ENCODE data around the gene SPATA3. TPM values are rescaled to one million over a fixed set of nuclear protein-coding genes. Genes with fewer than 3 reads are reported as not detected.

The SPATA3 gene
- polyA plus RNA-seq, 3 donors = not detected

GRCh38 chr2:230968921-230969658 lies 26.8 kb upstream of the SPATA3 start:
- Histone ChIP-seq H3K9ac (ENCODE audit: insufficient read depth, low read length, poor library complexity, severe bottlenecking) (no peak overlapping the region), H3K9me3 (replicated peaks in 1 of 2; ENCODE audit: control insufficient read depth in 1 of 2, insufficient read depth in 1 of 2, low read length in 2 of 2) (no peaks in the 10 kb centered on the region), H3K4me1 (ENCODE audit: control insufficient read depth in 1 of 2, insufficient read depth in 2 of 2, low read length in 2 of 2) (no peaks in the 10 kb centered on the region), H3K79me2 (ENCODE audit: insufficient read depth, low read length) (no peaks in the 10 kb centered on the region), H2AFZ (ENCODE audit: insufficient read depth, low read depth, low read length, poor library complexity, severe bottlenecking) (no peak overlapping the region), H4K20me1 (ENCODE audit: insufficient read depth, low read length) (no peaks in the 10 kb centered on the region), H3K27ac (ENCODE audit: low read depth in 1 of 2, low read length in 2 of 2) (no peak overlapping the region), H3K4me2 (replicated peaks; ENCODE audit: extremely low read depth, low read length, poor library complexity, severe bottlenecking) (no peak overlapping the region), H3K36me3 (replicated peaks in 1 of 2; ENCODE audit: control insufficient read depth in 1 of 2, insufficient read depth in 2 of 2, low read length in 2 of 2) (no peaks in the 10 kb centered on the region), H3K4me3 (replicated peaks in 1 of 3; ENCODE audit: low read depth in 2 of 3, low read length in 3 of 3) (no peak overlapping the region), H3K27me3 (ENCODE audit: control insufficient read depth in 2 of 2, insufficient read depth in 2 of 2, low read length in 2 of 2) (no peaks in the 10 kb centered on the region)
- peaks cover 0 to 2% (median 0%) of the 10 kb centered on the region in 7 donors for H3K9me3 Mint-ChIP-seq
- peak overlapping the region in 1 of 7 donors; percentile 68 for H3K27ac Mint-ChIP-seq
- no peaks in the 10 kb centered on the region for H3K36me3 Mint-ChIP-seq
- TF ChIP-seq CTCF (IDR thresholded peaks at IDR 0.05) = no peak
- WGBS (ENCODE audit: insufficient coverage) = 97% methylated on average over 8 of the region's 16 CpGs
- peaks cover 0 to 1% (median 0%) of the 10 kb centered on the region in 3 donors for H3K27me3 Mint-ChIP-seq (ENCODE audit: low read depth in 3 of 3)
- DNase-seq = no peak
- H3K4me1 Mint-ChIP-seq = peaks cover 8% of the 10 kb centered on the region
- intact Hi-C loops (cut with micrococcal nuclease) = no loop called here
- H3K4me3 Mint-ChIP-seq = peak overlapping the region in 1 of 2 donors; percentile 56

- DNase-seq = no peak
- Histone ChIP-seq H3K4me2 (replicated peaks; ENCODE audit: extremely low read depth, low read length, poor library complexity, severe bottlenecking) (no peak overlapping the region), H2AFZ (ENCODE audit: insufficient read depth, low read depth, low read length, poor library complexity, severe bottlenecking) (no peak overlapping the region), H3K9ac (ENCODE audit: insufficient read depth, low read length, poor library complexity, severe bottlenecking) (no peak overlapping the region), H3K27me3 (ENCODE audit: control insufficient read depth in 2 of 2, insufficient read depth in 2 of 2, low read length in 2 of 2) (no peaks in the 10 kb centered on the region), H4K20me1 (ENCODE audit: insufficient read depth, low read length) (no peaks in the 10 kb centered on the region), H3K36me3 (replicated peaks in 1 of 2; ENCODE audit: control insufficient read depth in 1 of 2, insufficient read depth in 2 of 2, low read length in 2 of 2) (no peaks in the 10 kb centered on the region), H3K79me2 (ENCODE audit: insufficient read depth, low read length) (no peaks in the 10 kb centered on the region), H3K4me1 (ENCODE audit: control insufficient read depth in 1 of 2, insufficient read depth in 2 of 2, low read length in 2 of 2) (no peaks in the 10 kb centered on the region), H3K9me3 (replicated peaks in 1 of 2; ENCODE audit: control insufficient read depth in 1 of 2, insufficient read depth in 1 of 2, low read length in 2 of 2) (no peaks in the 10 kb centered on the region), H3K4me3 (replicated peaks in 1 of 3; ENCODE audit: low read depth in 2 of 3, low read length in 3 of 3) (no peak overlapping the region), H3K27ac (ENCODE audit: low read depth in 1 of 2, low read length in 2 of 2) (no peak overlapping the region)
- peaks cover 0 to 1% (median 0%) of the 10 kb centered on the region in 3 donors for H3K27me3 Mint-ChIP-seq (ENCODE audit: low read depth in 3 of 3)
- TF ChIP-seq CTCF (IDR thresholded peaks at IDR 0.05) = no peak
- H3K27ac Mint-ChIP-seq = no peak overlapping the region
- intact Hi-C loops (cut with micrococcal nuclease) = no loop called here
- H3K9me3 Mint-ChIP-seq = no peaks in the 10 kb centered on the region
- WGBS (ENCODE audit: insufficient coverage) = no CpG with 5 or more reads among the region's 2 CpGs
- H3K4me1 Mint-ChIP-seq = peaks cover 11% of the 10 kb centered on the region
- H3K36me3 Mint-ChIP-seq = no peaks in the 10 kb centered on the region
- H3K4me3 Mint-ChIP-seq = no peak overlapping the region
Observed at GRCh38 chr2:230969659-230970015, 26.3 kb upstream of the SPATA3 start.

All from CD14-positive monocyte (primary cell).